BJ (cell line): ENCODE data around the gene UPK1B. TPM values are rescaled to one million over a fixed set of nuclear protein-coding genes. Genes with fewer than 3 reads are reported as not detected.

Experiments used
- CTCF ChIA-PET: fragments of 350-600 bp; formaldehyde crosslinking; extraction: SDS; loops from one replicate; lab custom pipeline; 2021; ENCODE audit warnings: antibody characterized with exemption, inconsistent platforms; lab: Yijun Ruan, JAX
- POLR2A ChIA-PET: fragments of 300-600 bp; sonication (Branson Sonifier 250); formaldehyde crosslinking; extraction: SDS; loops from one replicate; lab custom pipeline; 2021; ENCODE audit warnings: antibody characterized with exemption; lab: Charles Lee
- DNase-seq: peaks from one replicate; pipeline ENCODE4 v3.0.0-alpha.2; 2011; ENCODE audit warnings: low read depth
- H3K27me3 ChIP-seq: 2 replicates; pipeline ENCODE4 v1.6.0; 2011; ENCODE audit warnings: low read length; ENCODE audit not compliant: control insufficient read depth, insufficient read depth
- H3K36me3 ChIP-seq: 2 replicates; pipeline ENCODE4 v1.5.1; 2011; ENCODE audit warnings: low read length; ENCODE audit not compliant: control insufficient read depth, insufficient read depth
- H3K4me3 ChIP-seq: 2 replicates; pipeline ENCODE4 v1.5.1; 2011; ENCODE audit warnings: low read depth, mild to moderate bottlenecking, control low read depth, low read length
- CTCF ChIP-seq: IDR thresholded peaks from 2 replicates; pipeline ENCODE4 v1.5.1; 2011; ENCODE audit warnings: low read depth, mild to moderate bottlenecking, control low read depth, inconsistent platforms, low read length, moderate library complexity; ENCODE audit not compliant: insufficient read depth
- polyA plus RNA-seq: library from polyadenylated mRNA; depleted of rRNA; stranded (reverse); fragments of >200 nt; gene quantifications from 2 replicates; pipeline ENCODE4 v1.2.3, GENCODE V29; 2011

Gene UPK1B
- polyA plus RNA-seq, 1 experiment = not detected

- no peak for DNase-seq
- no peaks in the 10 kb centered on the region for H3K27me3 ChIP-seq
- H3K4me3 ChIP-seq = no peak overlapping the region
- TF ChIP-seq CTCF = no peak
- POLR2A ChIA-PET = no interaction called here
- no peaks in the 10 kb centered on the region for H3K36me3 ChIP-seq
- CTCF ChIA-PET = no interaction called here
Measured at GRCh38 chr3:119187266-119187665, 13.9 kb downstream of the UPK1B start.

GRCh38 chr3:119191800-119192199 lies 18.4 kb downstream of the UPK1B start:
- Histone ChIP-seq H3K4me3 (no peak overlapping the region), H3K27me3 (no peaks in the 10 kb centered on the region), H3K36me3 (no peaks in the 10 kb centered on the region)
- POLR2A ChIA-PET = no interaction called here
- no peak for DNase-seq
- no peak for TF ChIP-seq CTCF
- CTCF ChIA-PET = interaction anchor here (0.7 kb wide), 1 partner anchor 18 kb away, joined by 3 read pairs; the partner anchor contains the start of gene UPK1B

- Histone ChIP-seq H3K4me3 (no peak overlapping the region), H3K36me3 (no peaks in the 10 kb centered on the region), H3K27me3 (no peaks in the 10 kb centered on the region)
- POLR2A ChIA-PET = no interaction called here
- no peak for TF ChIP-seq CTCF
- CTCF ChIA-PET = interaction anchor here (0.8 kb wide), 1 partner anchor 48 kb away, joined by 3 read pairs; no protein-coding TSS in a partner anchor
- DNase-seq = no peak
Measured at GRCh38 chr3:119194237-119195150, 21.1 kb downstream of the UPK1B start.

GRCh38 chr3:119195151-119195476 lies 21.7 kb downstream of the UPK1B start:
- CTCF ChIA-PET = interaction anchor here (0.8 kb wide), 1 partner anchor 48 kb away, joined by 3 read pairs; no protein-coding TSS in a partner anchor
- POLR2A ChIA-PET = no interaction called here
- no peak overlapping the region for H3K4me3 ChIP-seq
- H3K36me3 ChIP-seq = no peaks in the 10 kb centered on the region
- DNase-seq = no peak
- no peaks in the 10 kb centered on the region for H3K27me3 ChIP-seq
- TF ChIP-seq CTCF = no peak

GRCh38 chr3:119195911-119196310 lies 22.5 kb downstream of the UPK1B start:
- ChIA-PET CTCF (no interaction called here), POLR2A (no interaction called here)
- no peaks in the 10 kb centered on the region for H3K27me3 ChIP-seq
- no peak overlapping the region for H3K4me3 ChIP-seq
- no peak for DNase-seq
- TF ChIP-seq CTCF = no peak
- H3K36me3 ChIP-seq = no peaks in the 10 kb centered on the region
